ENCODE data around the gene C8A. TPM values are rescaled to one million over a fixed set of nuclear protein-coding genes. Genes with fewer than 3 reads are reported as not detected.

C8A gene
- total and polyA plus RNA-seq, 10 of the 15 experiments (the other 5 are each of a cell fraction or from before 2014, with no cell fraction given), result not detected

GRCh38 chr1:56867491-56867890 is 12.9 kb downstream of the C8A start:
- FAIRE-seq, result no peak
- Histone ChIP-seq H3K27ac (ENCODE audit: control insufficient read depth, insufficient read depth) (no peak overlapping the region), H4K20me1 (ENCODE audit: control insufficient read depth, insufficient read depth) (no peaks in the 10 kb centered on the region), H3K4me1 (ENCODE audit: control insufficient read depth, insufficient read depth, low read length) (no peaks in the 10 kb centered on the region), H3K36me3 (ENCODE audit: control insufficient read depth in 2 of 2, insufficient read depth in 2 of 2, low read length in 1 of 2) (no peaks in the 10 kb centered on the region), H3K27me3 (replicated peaks in 1 of 2; ENCODE audit: control insufficient read depth in 2 of 2, insufficient read depth in 2 of 2, low read length in 1 of 2) (no peaks in the 10 kb centered on the region; a peak in 1 of 4 replicates), H3K9ac (ENCODE audit: control insufficient read depth, insufficient read depth, low read length) (no peak overlapping the region), H3K79me2 (ENCODE audit: control insufficient read depth, insufficient read depth, low read length) (no peaks in the 10 kb centered on the region), H2AFZ (ENCODE audit: control insufficient read depth, low read depth, low read length) (no peak overlapping the region), H3K9me3 (replicated peaks; ENCODE audit: control insufficient read depth, insufficient read depth, low read length) (no peaks in the 10 kb centered on the region), H3K4me2 (ENCODE audit: control insufficient read depth, insufficient read depth) (no peak overlapping the region), H3K4me3 (no peak overlapping the region)
- no peak for ATAC-seq
- ChIA-PET CTCF (no interaction called here), SMC1A (ENCODE audit: uncharacterized antibody, unreplicated experiment) (no interaction called here), RAD21 (ENCODE audit: unreplicated experiment) (no interaction called here), POLR2A (no interaction called here)
- intact Hi-C loops (cut with micrococcal nuclease; ENCODE audit: unreplicated experiment) (no loop called here), in situ Hi-C loops (cut with MboI) (no loop called here)
- DNase-seq (ENCODE audit: low read depth, low spot score), result no peak
- WGBS (ENCODE audit: insufficient coverage, insufficient replicate concordance, low lambda C conversion rate, missing lambda C conversion rate), result 12% methylated on average over 5 of the region's 5 CpGs
- no TSS peak for BruUV-seq (replicated peaks)
- TF ChIP-seq CTCF (IDR thresholded peaks at IDR 0.05 in 2 of 3, conservative IDR thresholded peaks at IDR 0.05 in 1 of 3; ENCODE audit: control insufficient read depth in 2 of 3, extremely low read depth in 1 of 3, insufficient read depth in 1 of 3, low read depth in 3 of 3, low read length in 3 of 3) (no peak), SMARCA5 (IDR thresholded peaks at IDR 0.05) (no peak), TCF3 (IDR thresholded peaks at IDR 0.05; ENCODE audit: borderline replicate concordance, insufficient read depth, low read depth, low read length) (no peak), TAF1 (IDR thresholded peaks at IDR 0.05; ENCODE audit: borderline replicate concordance, low read depth, low read length) (no peak), MTA2 (IDR thresholded peaks at IDR 0.05; ENCODE audit: low read depth) (no peak), BMI1 (IDR thresholded peaks at IDR 0.05; ENCODE audit: borderline replicate concordance) (no peak), WRNIP1 (IDR thresholded peaks at IDR 0.05; ENCODE audit: borderline replicate concordance, low read depth, low read length) (no peak), CBX5 (IDR thresholded peaks at IDR 0.05; ENCODE audit: low read depth) (no peak), SMC3 (IDR thresholded peaks at IDR 0.05; ENCODE audit: borderline replicate concordance, low read length) (no peak), FOXK2 (IDR thresholded peaks at IDR 0.05) (no peak), CBX3 (IDR thresholded peaks at IDR 0.05; ENCODE audit: borderline replicate concordance, low read depth) (no peak), USF2 (IDR thresholded peaks at IDR 0.05; ENCODE audit: borderline replicate concordance, low read depth, low read length) (no peak), CEBPB (IDR thresholded peaks at IDR 0.05; ENCODE audit: borderline replicate concordance in 1 of 2, low read depth in 2 of 2, low read length in 2 of 2) (no peak)
- TF ChIP-seq, protein P1, sequence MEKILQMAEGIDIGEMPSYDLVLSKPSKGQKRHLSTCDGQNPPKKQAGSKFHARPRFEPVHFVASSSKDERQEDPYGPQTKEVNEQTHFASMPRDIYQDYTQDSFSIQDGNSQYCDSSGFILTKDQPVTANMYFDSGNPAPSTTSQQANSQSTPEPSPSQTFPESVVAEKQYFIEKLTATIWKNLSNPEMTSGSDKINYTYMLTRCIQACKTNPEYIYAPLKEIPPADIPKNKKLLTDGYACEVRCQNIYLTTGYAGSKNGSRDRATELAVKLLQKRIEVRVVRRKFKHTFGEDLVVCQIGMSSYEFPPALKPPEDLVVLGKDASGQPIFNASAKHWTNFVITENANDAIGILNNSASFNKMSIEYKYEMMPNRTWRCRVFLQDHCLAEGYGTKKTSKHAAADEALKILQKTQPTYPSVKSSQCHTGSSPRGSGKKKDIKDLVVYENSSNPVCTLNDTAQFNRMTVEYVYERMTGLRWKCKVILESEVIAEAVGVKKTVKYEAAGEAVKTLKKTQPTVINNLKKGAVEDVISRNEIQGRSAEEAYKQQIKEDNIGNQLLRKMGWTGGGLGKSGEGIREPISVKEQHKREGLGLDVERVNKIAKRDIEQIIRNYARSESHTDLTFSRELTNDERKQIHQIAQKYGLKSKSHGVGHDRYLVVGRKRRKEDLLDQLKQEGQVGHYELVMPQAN (conservative IDR thresholded peaks at IDR 0.05), result no peak
- TF ChIP-seq, protein P2, sequence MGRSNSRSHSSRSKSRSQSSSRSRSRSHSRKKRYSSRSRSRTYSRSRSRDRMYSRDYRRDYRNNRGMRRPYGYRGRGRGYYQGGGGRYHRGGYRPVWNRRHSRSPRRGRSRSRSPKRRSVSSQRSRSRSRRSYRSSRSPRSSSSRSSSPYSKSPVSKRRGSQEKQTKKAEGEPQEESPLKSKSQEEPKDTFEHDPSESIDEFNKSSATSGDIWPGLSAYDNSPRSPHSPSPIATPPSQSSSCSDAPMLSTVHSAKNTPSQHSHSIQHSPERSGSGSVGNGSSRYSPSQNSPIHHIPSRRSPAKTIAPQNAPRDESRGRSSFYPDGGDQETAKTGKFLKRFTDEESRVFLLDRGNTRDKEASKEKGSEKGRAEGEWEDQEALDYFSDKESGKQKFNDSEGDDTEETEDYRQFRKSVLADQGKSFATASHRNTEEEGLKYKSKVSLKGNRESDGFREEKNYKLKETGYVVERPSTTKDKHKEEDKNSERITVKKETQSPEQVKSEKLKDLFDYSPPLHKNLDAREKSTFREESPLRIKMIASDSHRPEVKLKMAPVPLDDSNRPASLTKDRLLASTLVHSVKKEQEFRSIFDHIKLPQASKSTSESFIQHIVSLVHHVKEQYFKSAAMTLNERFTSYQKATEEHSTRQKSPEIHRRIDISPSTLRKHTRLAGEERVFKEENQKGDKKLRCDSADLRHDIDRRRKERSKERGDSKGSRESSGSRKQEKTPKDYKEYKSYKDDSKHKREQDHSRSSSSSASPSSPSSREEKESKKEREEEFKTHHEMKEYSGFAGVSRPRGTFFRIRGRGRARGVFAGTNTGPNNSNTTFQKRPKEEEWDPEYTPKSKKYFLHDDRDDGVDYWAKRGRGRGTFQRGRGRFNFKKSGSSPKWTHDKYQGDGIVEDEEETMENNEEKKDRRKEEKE (IDR thresholded peaks at IDR 0.05), result no peak
- TF ChIP-seq, protein P3, sequence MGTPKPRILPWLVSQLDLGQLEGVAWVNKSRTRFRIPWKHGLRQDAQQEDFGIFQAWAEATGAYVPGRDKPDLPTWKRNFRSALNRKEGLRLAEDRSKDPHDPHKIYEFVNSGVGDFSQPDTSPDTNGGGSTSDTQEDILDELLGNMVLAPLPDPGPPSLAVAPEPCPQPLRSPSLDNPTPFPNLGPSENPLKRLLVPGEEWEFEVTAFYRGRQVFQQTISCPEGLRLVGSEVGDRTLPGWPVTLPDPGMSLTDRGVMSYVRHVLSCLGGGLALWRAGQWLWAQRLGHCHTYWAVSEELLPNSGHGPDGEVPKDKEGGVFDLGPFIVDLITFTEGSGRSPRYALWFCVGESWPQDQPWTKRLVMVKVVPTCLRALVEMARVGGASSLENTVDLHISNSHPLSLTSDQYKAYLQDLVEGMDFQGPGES (IDR thresholded peaks at IDR 0.05), result no peak

All from GM12878 (cell line).